ENCODE measurements around the gene CSTB. TPM values are rescaled to one million over a fixed set of nuclear protein-coding genes. Genes with fewer than 3 reads are reported as not detected.

The CSTB gene
- total RNA-seq, 2 experiments from 2014 or later: 22.8 to 23.0 TPM

DNA sequence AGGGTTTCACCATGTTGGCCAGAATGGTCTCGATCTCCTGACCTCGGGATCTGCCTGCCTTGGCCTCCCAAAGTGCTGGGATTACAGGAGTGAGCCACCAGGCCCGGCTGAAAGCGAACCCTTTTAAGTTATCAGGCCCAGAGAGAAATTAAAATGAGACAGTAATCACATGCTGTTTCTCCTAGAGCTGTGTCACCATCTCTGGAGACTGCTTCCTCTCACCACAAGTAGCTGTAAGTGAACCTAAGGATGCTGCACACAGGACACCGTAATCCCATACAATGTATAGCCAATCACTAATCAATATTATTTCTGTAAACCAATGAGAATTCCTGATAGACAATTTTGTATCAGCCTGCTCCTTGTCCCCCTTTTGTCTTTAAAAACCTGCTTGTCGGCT, 5.7 kb upstream of the CSTB start:
- Mint-ChIP-seq H3K27me3 (ENCODE audit: low read depth) (no peaks in the 10 kb centered on the region), H3K9me3 (no peaks in the 10 kb centered on the region), H3K4me3 (no peak overlapping the region), H3K36me3 (ENCODE audit: low read depth) (no peaks in the 10 kb centered on the region), H3K4me1 (ENCODE audit: low read depth) (peaks cover 43% of the 10 kb centered on the region), H3K27ac (peak overlapping the region; percentile 92)
- CTCF ChIA-PET: no interaction called here
- intact Hi-C loops (cut with micrococcal nuclease): loop anchor here (5.0 kb wide), 1 partner anchor 110 kb away; no protein-coding TSS in a partner anchor
- DNase-seq: no peak

GRCh38 chr21:43779660-43780059, 3.6 kb upstream of the CSTB start:
- H3K27me3 Mint-ChIP-seq (ENCODE audit: low read depth): no peaks in the 10 kb centered on the region
- H3K4me1 Mint-ChIP-seq (ENCODE audit: low read depth): peaks cover 52% of the 10 kb centered on the region
- CTCF ChIA-PET: interaction anchor here (0.8 to 1.1 kb wide), 2 partner anchors 8 to 11 kb away, joined by 3 to 6 read pairs; partner anchors contain the start of gene RRP1
- no peaks in the 10 kb centered on the region for H3K36me3 Mint-ChIP-seq (ENCODE audit: low read depth)
- no peak for DNase-seq
- no peak overlapping the region for H3K4me3 Mint-ChIP-seq
- intact Hi-C loops (cut with micrococcal nuclease): loop anchor here (5.0 to 10.0 kb wide), 4 partner anchors 57 to 1255 kb away; partner anchors contain the start of genes HSF2BP and RRP1B
- H3K27ac Mint-ChIP-seq: no peak overlapping the region
- no peaks in the 10 kb centered on the region for H3K9me3 Mint-ChIP-seq

- Mint-ChIP-seq H3K4me1 (ENCODE audit: low read depth) (peaks cover 53% of the 10 kb centered on the region), H3K27me3 (ENCODE audit: low read depth) (no peaks in the 10 kb centered on the region), H3K36me3 (ENCODE audit: low read depth) (peaks cover 2% of the 10 kb centered on the region), H3K9me3 (no peaks in the 10 kb centered on the region), H3K27ac (peak overlapping the region; percentile 7), H3K4me3 (peak overlapping the region; percentile 26)
- intact Hi-C loops (cut with micrococcal nuclease): loop anchor here (5.0 to 10.0 kb wide), 3 partner anchors 56 to 1254 kb away; partner anchors contain the start of genes HSF2BP and RRP1B
- CTCF ChIA-PET: no interaction called here
- DNase-seq: peak; percentile 36
These were observed 2.6 kb upstream of the CSTB start for GRCh38 chr21:43778469-43779335.

GRCh38 chr21:43777953-43778352, 1.8 kb upstream of the CSTB start:
- Mint-ChIP-seq H3K27ac (no peak overlapping the region), H3K27me3 (ENCODE audit: low read depth) (no peaks in the 10 kb centered on the region), H3K4me3 (peak overlapping the region; percentile 80), H3K4me1 (ENCODE audit: low read depth) (peaks cover 45% of the 10 kb centered on the region), H3K36me3 (ENCODE audit: low read depth) (peaks cover 2% of the 10 kb centered on the region), H3K9me3 (no peaks in the 10 kb centered on the region)
- intact Hi-C loops (cut with micrococcal nuclease): loop anchor here (5.0 to 10.0 kb wide), 3 partner anchors 56 to 1253 kb away; partner anchors contain the start of genes HSF2BP and RRP1B
- CTCF ChIA-PET: no interaction called here
- no peak for DNase-seq

DNA sequence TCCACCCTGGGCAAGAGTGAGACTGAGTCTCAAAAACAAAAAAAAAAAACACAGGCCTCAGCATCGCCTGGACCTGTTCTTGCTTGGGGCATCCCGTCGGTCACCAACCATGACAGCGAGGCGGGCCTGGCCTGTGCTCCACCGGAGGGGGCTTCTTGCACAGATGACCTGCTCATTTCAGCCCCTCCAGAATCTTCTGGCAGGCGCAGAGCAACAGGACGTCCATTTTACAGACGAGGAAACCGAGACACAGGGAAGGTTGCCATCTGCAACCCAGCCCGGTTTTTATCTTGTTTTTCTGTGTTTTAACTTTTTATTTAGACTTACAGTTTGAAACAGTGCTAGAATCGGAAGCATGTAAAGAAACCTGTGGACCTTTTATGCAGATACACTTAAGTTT, 918 bp downstream of the CSTB start:
- intact Hi-C loops (cut with micrococcal nuclease): loop anchor here (5.0 to 10.0 kb wide), 3 partner anchors 53 to 1250 kb away; partner anchors contain the start of genes HSF2BP and RRP1B
- Mint-ChIP-seq H3K4me1 (ENCODE audit: low read depth) (peaks cover 36% of the 10 kb centered on the region), H3K27ac (peak overlapping the region; percentile 51), H3K36me3 (ENCODE audit: low read depth) (peaks cover 4% of the 10 kb centered on the region), H3K9me3 (no peaks in the 10 kb centered on the region), H3K4me3 (peak overlapping the region; percentile 80), H3K27me3 (ENCODE audit: low read depth) (no peaks in the 10 kb centered on the region)
- DNase-seq: no peak
- CTCF ChIA-PET: interaction anchor here (0.6 to 0.9 kb wide), 2 partner anchors 14 to 88 kb away, joined by 3 to 5 read pairs; partner anchors contain the start of gene RRP1

- CTCF ChIA-PET: interaction anchor here (0.9 kb wide), 1 partner anchor 15 kb away, joined by 3 read pairs; the partner anchor contains the start of gene RRP1
- H3K36me3 Mint-ChIP-seq (ENCODE audit: low read depth): peaks cover 4% of the 10 kb centered on the region
- intact Hi-C loops (cut with micrococcal nuclease): loop anchor here (10.0 kb wide), 1 partner anchor 1249 kb away; no protein-coding TSS in a partner anchor
- peaks cover 33% of the 10 kb centered on the region for H3K4me1 Mint-ChIP-seq (ENCODE audit: low read depth)
- H3K27me3 Mint-ChIP-seq (ENCODE audit: low read depth): no peaks in the 10 kb centered on the region
- H3K9me3 Mint-ChIP-seq: no peaks in the 10 kb centered on the region
- no peak overlapping the region for H3K4me3 Mint-ChIP-seq
- H3K27ac Mint-ChIP-seq: no peak overlapping the region
- no peak for DNase-seq
These were observed 1.9 kb downstream of the CSTB start for GRCh38 chr21:43774163-43774562.

DNA sequence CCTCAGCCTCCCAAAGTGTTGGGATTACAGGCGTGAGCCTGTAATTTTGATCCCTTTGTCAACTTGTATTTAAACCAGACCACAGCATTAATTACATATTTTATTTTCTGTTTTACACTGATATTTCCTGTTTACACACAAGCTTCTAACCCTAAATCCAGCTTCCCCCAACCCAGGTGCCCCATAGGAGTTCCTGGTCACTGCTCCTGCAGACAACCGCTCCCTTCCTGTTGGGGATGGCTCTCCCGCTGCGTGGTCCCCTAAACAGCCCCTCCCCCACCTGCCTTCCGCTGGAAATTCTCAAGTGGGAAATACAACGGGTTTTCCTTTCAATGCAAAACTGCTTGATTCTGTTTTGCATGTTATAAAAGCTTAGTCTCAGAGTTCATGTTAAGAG, 3.7 kb downstream of the CSTB start:
- intact Hi-C loops (cut with micrococcal nuclease): loop anchor here (10.0 kb wide), 1 partner anchor 1248 kb away; no protein-coding TSS in a partner anchor
- H3K4me3 Mint-ChIP-seq: no peak overlapping the region
- H3K4me1 Mint-ChIP-seq (ENCODE audit: low read depth): peaks cover 19% of the 10 kb centered on the region
- H3K27me3 Mint-ChIP-seq (ENCODE audit: low read depth): no peaks in the 10 kb centered on the region
- no peaks in the 10 kb centered on the region for H3K9me3 Mint-ChIP-seq
- H3K36me3 Mint-ChIP-seq (ENCODE audit: low read depth): peaks cover 4% of the 10 kb centered on the region
- H3K27ac Mint-ChIP-seq: no peak overlapping the region
- DNase-seq: no peak
- CTCF ChIA-PET: interaction anchor here (1.2 kb wide), 1 partner anchor 8 kb away, joined by 3 read pairs; no protein-coding TSS in a partner anchor

- no peak overlapping the region for H3K4me3 Mint-ChIP-seq
- no peaks in the 10 kb centered on the region for H3K9me3 Mint-ChIP-seq
These were observed 4.2 kb downstream of the CSTB start for GRCh38 chr21:43771698-43772424.

DNA sequence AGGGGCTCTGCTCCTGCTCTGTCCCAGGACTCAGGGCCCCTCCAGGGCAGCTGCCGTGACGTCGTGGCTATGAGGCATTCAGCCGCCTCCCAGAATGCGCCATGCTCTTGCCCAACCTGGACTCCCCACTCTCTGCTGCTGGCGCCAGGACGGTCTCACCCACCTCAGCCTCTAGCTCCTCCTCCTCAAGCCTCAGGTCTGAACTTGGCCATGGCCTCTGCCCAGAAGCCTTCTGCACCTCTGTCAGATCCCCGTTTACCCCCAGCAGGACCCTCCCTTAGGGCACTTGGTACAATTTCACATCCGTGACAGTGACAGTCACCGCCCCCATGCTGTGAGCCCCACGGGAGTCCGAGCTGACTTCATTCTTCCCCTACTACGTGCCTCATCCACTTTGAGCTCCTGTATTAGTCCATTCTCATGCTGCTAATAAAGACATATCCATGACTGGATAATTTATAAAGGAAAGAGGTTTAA, 4.9 kb downstream of the CSTB start:
- Mint-ChIP-seq H3K4me1 (ENCODE audit: low read depth) (peaks cover 18% of the 10 kb centered on the region), H3K36me3 (ENCODE audit: low read depth) (peaks cover 4% of the 10 kb centered on the region), H3K27ac (peak overlapping the region; percentile 50), H3K9me3 (no peaks in the 10 kb centered on the region), H3K4me3 (no peak overlapping the region), H3K27me3 (ENCODE audit: low read depth) (no peaks in the 10 kb centered on the region)
- DNase-seq: no peak
- CTCF ChIA-PET: interaction anchor here (1.2 kb wide), 1 partner anchor 9 kb away, joined by 3 read pairs; no protein-coding TSS in a partner anchor
- intact Hi-C loops (cut with micrococcal nuclease): loop anchor here (10.0 kb wide), 1 partner anchor 1246 kb away; no protein-coding TSS in a partner anchor

More at GRCh38 chr21:43771698-43772424, 4.2 kb downstream of the CSTB start:
- H3K36me3 Mint-ChIP-seq (ENCODE audit: low read depth): peaks cover 4% of the 10 kb centered on the region
- H3K27me3 Mint-ChIP-seq (ENCODE audit: low read depth): no peaks in the 10 kb centered on the region
- no peak for DNase-seq
- H3K27ac Mint-ChIP-seq: peak overlapping the region; percentile 50
- CTCF ChIA-PET: interaction anchor here (1.2 kb wide), 1 partner anchor 8 kb away, joined by 3 read pairs; no protein-coding TSS in a partner anchor
- intact Hi-C loops (cut with micrococcal nuclease): loop anchor here (10.0 kb wide), 1 partner anchor 1247 kb away; no protein-coding TSS in a partner anchor
- peaks cover 18% of the 10 kb centered on the region for H3K4me1 Mint-ChIP-seq (ENCODE audit: low read depth)

- Mint-ChIP-seq H3K9me3 (no peaks in the 10 kb centered on the region), H3K36me3 (ENCODE audit: low read depth) (peaks cover 4% of the 10 kb centered on the region), H3K27ac (no peak overlapping the region), H3K4me3 (no peak overlapping the region), H3K27me3 (ENCODE audit: low read depth) (no peaks in the 10 kb centered on the region), H3K4me1 (ENCODE audit: low read depth) (peaks cover 12% of the 10 kb centered on the region)
- intact Hi-C loops (cut with micrococcal nuclease): loop anchor here (10.0 kb wide), 1 partner anchor 1245 kb away; no protein-coding TSS in a partner anchor
- no peak for DNase-seq
- CTCF ChIA-PET: interaction anchor here (1.1 to 1.6 kb wide), 2 partner anchors 20 to 42 kb away, joined by 3 to 4 read pairs; partner anchors contain the start of gene RRP1
These were observed 5.9 kb downstream of the CSTB start for GRCh38 chr21:43770066-43770655.

DNA sequence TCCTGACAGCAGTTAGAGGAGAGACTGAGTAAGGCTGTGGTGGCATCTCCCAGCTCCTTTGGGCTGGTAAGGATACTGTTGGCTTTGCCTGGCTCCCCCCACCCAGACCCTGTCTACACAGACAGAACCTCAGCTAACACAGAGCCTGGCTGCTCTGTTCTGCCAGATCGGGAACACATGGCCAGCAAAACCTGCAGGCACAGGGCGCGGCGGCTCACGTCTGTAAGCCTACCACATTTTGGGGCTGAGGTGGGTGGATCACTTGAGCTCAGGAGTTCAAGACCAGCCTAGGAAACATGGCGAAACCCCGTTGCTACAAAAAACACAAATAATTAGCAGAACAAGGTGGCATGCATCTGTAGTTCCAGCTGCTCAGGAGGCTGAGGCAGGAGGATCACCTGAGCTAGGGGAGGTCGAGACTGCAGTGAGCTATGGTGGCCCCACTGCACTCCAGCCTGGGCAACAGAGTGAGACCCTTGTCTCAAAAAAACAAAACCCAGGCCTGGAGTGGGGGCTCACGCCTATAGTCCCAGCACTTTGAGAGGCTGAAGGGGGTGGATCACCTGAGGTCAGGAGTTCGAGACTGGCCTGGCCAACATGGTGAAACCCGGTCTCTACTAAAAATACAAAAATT, 6.7 kb downstream of the CSTB start:
- H3K4me1 Mint-ChIP-seq (ENCODE audit: low read depth): peaks cover 7% of the 10 kb centered on the region
- no peaks in the 10 kb centered on the region for H3K9me3 Mint-ChIP-seq
- H3K27me3 Mint-ChIP-seq (ENCODE audit: low read depth): no peaks in the 10 kb centered on the region
- CTCF ChIA-PET: interaction anchor here (1.1 to 1.6 kb wide), 2 partner anchors 20 to 41 kb away, joined by 3 to 4 read pairs; partner anchors contain the start of gene RRP1
- H3K4me3 Mint-ChIP-seq: no peak overlapping the region
- intact Hi-C loops (cut with micrococcal nuclease): no loop called here
- DNase-seq: no peak
- H3K36me3 Mint-ChIP-seq (ENCODE audit: low read depth): peaks cover 4% of the 10 kb centered on the region
- H3K27ac Mint-ChIP-seq: no peak overlapping the region

All from activated naive CD4-positive, alpha-beta T cell treated with anti-CD3 and anti-CD28 coated beads for 36 hours (primary cell).